ENCODE data around the gene SH3RF2.

DNA sequence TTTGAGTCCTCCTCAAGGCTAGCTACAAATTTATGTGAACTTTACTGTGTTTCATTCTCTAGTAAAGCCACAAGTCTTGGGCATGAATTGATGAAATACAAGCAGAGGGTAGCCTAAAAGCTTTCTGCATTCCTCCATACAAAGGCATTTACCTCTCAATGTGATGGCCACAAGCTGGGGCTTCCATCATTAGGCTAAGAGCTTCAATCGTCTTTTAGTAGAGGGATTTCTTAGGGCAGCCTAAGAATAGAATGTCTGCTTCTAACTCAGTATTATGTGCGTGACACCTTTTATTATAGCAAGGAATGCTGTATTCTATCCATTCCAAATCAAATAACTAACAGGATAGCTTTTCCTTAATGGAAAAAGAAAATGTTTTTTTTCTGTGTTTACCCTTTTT is 165.3 kb downstream of the SH3RF2 start:
- TF ChIP-seq, protein P1, sequence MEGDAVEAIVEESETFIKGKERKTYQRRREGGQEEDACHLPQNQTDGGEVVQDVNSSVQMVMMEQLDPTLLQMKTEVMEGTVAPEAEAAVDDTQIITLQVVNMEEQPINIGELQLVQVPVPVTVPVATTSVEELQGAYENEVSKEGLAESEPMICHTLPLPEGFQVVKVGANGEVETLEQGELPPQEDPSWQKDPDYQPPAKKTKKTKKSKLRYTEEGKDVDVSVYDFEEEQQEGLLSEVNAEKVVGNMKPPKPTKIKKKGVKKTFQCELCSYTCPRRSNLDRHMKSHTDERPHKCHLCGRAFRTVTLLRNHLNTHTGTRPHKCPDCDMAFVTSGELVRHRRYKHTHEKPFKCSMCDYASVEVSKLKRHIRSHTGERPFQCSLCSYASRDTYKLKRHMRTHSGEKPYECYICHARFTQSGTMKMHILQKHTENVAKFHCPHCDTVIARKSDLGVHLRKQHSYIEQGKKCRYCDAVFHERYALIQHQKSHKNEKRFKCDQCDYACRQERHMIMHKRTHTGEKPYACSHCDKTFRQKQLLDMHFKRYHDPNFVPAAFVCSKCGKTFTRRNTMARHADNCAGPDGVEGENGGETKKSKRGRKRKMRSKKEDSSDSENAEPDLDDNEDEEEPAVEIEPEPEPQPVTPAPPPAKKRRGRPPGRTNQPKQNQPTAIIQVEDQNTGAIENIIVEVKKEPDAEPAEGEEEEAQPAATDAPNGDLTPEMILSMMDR (IDR thresholded peaks at IDR 0.05; ENCODE audit: borderline replicate concordance, extremely low read depth, low read length, poor library complexity, severe bottlenecking): no peak
- no peak for TF ChIP-seq EZH2 (IDR thresholded peaks at IDR 0.05; ENCODE audit: borderline replicate concordance, low read depth, low read length, severe bottlenecking)

Data from DND-41 (cell line).